HG03469 (cell line): ENCODE measurements around the gene LMF1.

ENCODE experiments used
- ATAC-seq: cut with Tn5 transposase; IDR thresholded peaks from one replicate; pipeline ENCODE4 v1.9.1; 2021; ENCODE audit warnings: mild to moderate bottlenecking, moderate library complexity, moderate number of reproducible peaks; ENCODE audit not compliant: unreplicated experiment

Gene LMF1

GRCh38 chr16:854808-855410, 115.9 kb downstream of the LMF1 start:
- no peak for ATAC-seq

- no peak for ATAC-seq
These were observed 116.6 kb downstream of the LMF1 start for GRCh38 chr16:853981-854807.

- ATAC-seq, result no peak
These were observed 117.5 kb downstream of the LMF1 start for GRCh38 chr16:853306-853705.

- ATAC-seq, result no peak
These were observed 118.2 kb downstream of the LMF1 start for GRCh38 chr16:852451-853185.

- no peak for ATAC-seq
These were observed 118.9 kb downstream of the LMF1 start for GRCh38 chr16:851871-852270.

- no peak for ATAC-seq
These were observed 119.5 kb downstream of the LMF1 start for GRCh38 chr16:851209-851810.

GRCh38 chr16:850668-851067, 120.1 kb downstream of the LMF1 start:
- no peak for ATAC-seq

- no peak for ATAC-seq
These were observed 122.1 kb downstream of the LMF1 start for GRCh38 chr16:848510-849253.

- no peak for ATAC-seq
These were observed 122.9 kb downstream of the LMF1 start for GRCh38 chr16:847681-848445.

GRCh38 chr16:847151-847550, 123.6 kb downstream of the LMF1 start:
- no peak for ATAC-seq

GRCh38 chr16:845351-845745, 125.4 kb downstream of the LMF1 start:
- ATAC-seq, result no peak

- ATAC-seq, result no peak
These were observed 126.0 kb downstream of the LMF1 start for GRCh38 chr16:844638-845350.

- ATAC-seq, result no peak
These were observed 127.0 kb downstream of the LMF1 start for GRCh38 chr16:843771-844170.

- no peak for ATAC-seq
These were observed 127.8 kb downstream of the LMF1 start for GRCh38 chr16:842711-843560.

GRCh38 chr16:842061-842476, 128.7 kb downstream of the LMF1 start:
- no peak for ATAC-seq

GRCh38 chr16:841455-842060, 129.2 kb downstream of the LMF1 start:
- no peak for ATAC-seq

- no peak for ATAC-seq
These were observed 130.0 kb downstream of the LMF1 start for GRCh38 chr16:840561-841454.
